Uterus (tissue), 4 donors: Measurements from ENCODE around the gene PRIMA1. TPM values are rescaled to one million over a fixed set of nuclear protein-coding genes. Genes with fewer than 3 reads are reported as not detected.

Source experiments
- DNase-seq, 2 donors: peaks; one replicate each; pipeline ENCODE4 v3.0.0-alpha.2; 2019 to 2020
- H3K27ac ChIP-seq, 2 donors: fragments of 200-600 bp; sonication (generic); 1 replicate in 1 of 2; 2 replicates in 1 of 2; pipeline ENCODE4 v1.5.1; 2016 to 2018
- H3K27me3 ChIP-seq, 2 donors: fragments of 200-600 bp; sonication (generic); one replicate each; pipeline ENCODE4 v1.5.1; 2018 to 2019; ENCODE audit warnings: control low read depth in 1 of 2
- H3K36me3 ChIP-seq, 2 donors: fragments of 200-600 bp; sonication (generic); one replicate each; pipeline ENCODE4 v1.5.1; 2019; ENCODE audit warnings: control low read depth in 1 of 2
- H3K4me1 ChIP-seq, 2 donors: fragments of 200-600 bp; sonication (generic); one replicate each; pipeline ENCODE4 v1.5.1; 2018 to 2019; ENCODE audit warnings: control low read depth in 1 of 2
- H3K4me3 ChIP-seq, 2 donors: fragments of 200-600 bp; sonication (generic); 1 replicate in 1 of 2; 2 replicates in 1 of 2; pipeline ENCODE4 v1.5.1; 2018 to 2019; ENCODE audit warnings: mild to moderate bottlenecking in 1 of 2
- H3K9me3 ChIP-seq, 2 donors: fragments of 200-600 bp; sonication (generic); one replicate each; pipeline ENCODE4 v1.5.1; 2019; ENCODE audit warnings: control low read depth in 1 of 2
- POLR2A ChIP-seq, 2 donors: fragments of 450-650 bp; IDR thresholded peaks; one replicate each; pipeline ENCODE4 v1.6.1; 2016; ENCODE audit warnings: antibody characterized with exemption in 2 of 2, mild to moderate bottlenecking in 1 of 2, moderate library complexity in 1 of 2
- intact Hi-C: fragments of 100-400 bp; cut with DNase I; formaldehyde crosslinking; loops from one replicate; pipeline ENCODE4 v1.15.1; 2023; ENCODE audit warnings: low total_unique reads
- total RNA-seq, 4 donors: library from RNA; depleted of rRNA in 3 of 4; stranded (reverse); fragments of >200 nt in 3 of 4; gene quantifications; one replicate each; pipeline versions ENCODE4 v1.1.0 to v1.2.4, GENCODE V29; 2014 to 2023
- TF ChIP-seq, protein P1 (sequence below), 4 experiments: fragments of 200-600 bp in 2 of 4; fragments of 450-650 bp in 2 of 4; sonication (generic) in 2 of 4; IDR thresholded peaks; one replicate each; pipeline ENCODE4 v1.5.1; 2016 to 2019; ENCODE audit warnings: antibody characterized with exemption in 4 of 4, mild to moderate bottlenecking in 2 of 4, moderate library complexity in 1 of 4
- donor health status: DM: yes; HTN: yes; CAD: no.

Gene PRIMA1
- total RNA-seq, 4 donors from 2014 or later: 0.48 to 24.5 (median 3.8) TPM

DNA sequence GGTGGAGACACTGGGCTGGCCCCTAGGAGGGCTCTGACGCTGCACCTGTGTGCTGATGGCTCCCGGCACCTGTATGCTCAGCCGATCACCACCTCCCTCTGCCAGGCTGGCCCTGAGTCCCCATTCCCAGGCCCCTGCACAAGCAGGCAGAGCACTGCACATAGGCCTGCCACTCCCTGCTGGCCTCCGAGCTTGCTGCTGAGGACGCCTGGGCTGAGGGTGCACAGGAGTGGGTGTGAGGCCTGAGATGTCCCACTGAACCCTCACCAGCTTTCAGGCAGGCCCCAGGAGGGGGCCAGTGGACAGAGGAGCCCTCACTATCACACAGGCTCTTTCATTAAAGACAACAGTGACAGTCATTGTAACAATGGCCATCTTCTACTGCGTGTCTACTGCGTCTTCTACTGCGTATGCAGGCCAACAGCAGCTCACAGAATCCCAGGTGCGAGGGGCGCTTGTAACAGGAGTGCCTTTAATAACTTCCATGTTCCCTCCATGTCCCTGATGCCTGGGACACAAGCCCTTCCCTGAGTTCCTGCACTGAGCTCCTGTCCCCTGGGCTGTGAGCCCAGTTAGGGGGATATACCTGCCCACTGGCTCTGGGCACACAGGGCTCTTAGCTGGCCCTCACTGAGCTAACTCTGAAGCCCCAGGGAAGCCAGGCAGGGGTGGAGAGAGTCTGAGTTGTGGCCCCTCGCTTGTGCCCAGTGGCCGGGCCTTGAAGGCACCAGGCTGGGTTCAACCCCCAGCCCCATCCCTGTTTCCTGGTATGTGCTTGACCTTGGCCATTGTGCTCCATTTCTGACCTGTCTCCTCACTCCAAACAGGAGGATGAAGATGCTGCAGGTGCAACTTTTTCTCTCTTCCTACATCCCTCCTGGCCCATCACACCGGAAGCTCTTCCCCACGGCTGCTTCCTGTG is 71.3 kb downstream of the PRIMA1 start:
- Histone ChIP-seq H3K36me3 (no peaks in the 10 kb centered on the region), H3K4me1 (peaks cover 0 to 4% of the 10 kb centered on the region in 2 donors), H3K4me3 (no peak overlapping the region), H3K27ac (no peak overlapping the region), H3K9me3 (no peaks in the 10 kb centered on the region), H3K27me3 (no peaks in the 10 kb centered on the region)
- DNase-seq: no peak
- intact Hi-C loops: no loop called here
- TF ChIP-seq, protein P1, sequence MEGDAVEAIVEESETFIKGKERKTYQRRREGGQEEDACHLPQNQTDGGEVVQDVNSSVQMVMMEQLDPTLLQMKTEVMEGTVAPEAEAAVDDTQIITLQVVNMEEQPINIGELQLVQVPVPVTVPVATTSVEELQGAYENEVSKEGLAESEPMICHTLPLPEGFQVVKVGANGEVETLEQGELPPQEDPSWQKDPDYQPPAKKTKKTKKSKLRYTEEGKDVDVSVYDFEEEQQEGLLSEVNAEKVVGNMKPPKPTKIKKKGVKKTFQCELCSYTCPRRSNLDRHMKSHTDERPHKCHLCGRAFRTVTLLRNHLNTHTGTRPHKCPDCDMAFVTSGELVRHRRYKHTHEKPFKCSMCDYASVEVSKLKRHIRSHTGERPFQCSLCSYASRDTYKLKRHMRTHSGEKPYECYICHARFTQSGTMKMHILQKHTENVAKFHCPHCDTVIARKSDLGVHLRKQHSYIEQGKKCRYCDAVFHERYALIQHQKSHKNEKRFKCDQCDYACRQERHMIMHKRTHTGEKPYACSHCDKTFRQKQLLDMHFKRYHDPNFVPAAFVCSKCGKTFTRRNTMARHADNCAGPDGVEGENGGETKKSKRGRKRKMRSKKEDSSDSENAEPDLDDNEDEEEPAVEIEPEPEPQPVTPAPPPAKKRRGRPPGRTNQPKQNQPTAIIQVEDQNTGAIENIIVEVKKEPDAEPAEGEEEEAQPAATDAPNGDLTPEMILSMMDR (IDR thresholded peaks at IDR 0.05): no peak
- TF ChIP-seq POLR2A (IDR thresholded peaks at IDR 0.05): no peak

DNA sequence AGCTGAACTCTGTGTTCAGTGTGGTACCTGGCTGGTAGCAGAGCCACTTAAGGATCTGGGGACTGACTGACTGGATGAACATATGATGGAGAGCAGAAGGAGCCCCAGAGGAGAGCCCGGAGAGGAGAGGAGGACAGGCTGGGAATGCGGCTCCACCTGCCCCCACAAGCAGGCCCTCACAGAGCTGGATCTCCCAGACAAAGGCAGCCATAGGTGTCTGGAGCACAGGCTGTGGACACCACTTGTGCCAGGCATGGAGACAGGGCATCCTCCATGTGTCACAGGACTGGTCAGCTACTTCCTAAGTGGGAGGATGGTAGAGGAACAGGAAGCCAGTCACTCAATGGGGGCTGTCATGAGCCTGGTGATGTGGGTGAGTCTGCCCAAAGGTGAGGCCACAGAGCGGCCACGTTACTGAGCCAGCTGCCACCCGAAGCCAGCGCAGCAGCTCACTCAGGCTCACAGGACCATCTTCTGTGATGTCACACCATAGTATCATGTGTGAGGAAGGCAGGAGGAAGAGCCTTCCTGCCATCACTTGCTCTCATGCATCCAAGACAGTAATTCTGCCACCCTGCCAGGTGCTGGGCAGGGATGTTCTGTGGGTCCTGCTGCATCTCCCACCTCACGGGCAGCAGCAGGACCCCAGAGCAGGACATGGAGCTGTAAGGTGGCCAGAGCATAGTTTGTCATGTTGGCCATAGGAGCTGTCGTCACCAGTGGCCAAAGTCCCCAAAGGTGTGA is 72.1 kb downstream of the PRIMA1 start:
- Histone ChIP-seq H3K27ac (no peak overlapping the region), H3K4me1 (peaks cover 0 to 4% of the 10 kb centered on the region in 2 donors), H3K4me3 (no peak overlapping the region), H3K27me3 (no peaks in the 10 kb centered on the region), H3K9me3 (no peaks in the 10 kb centered on the region), H3K36me3 (no peaks in the 10 kb centered on the region)
- DNase-seq: no peak
- TF ChIP-seq POLR2A (IDR thresholded peaks at IDR 0.05): no peak
- TF ChIP-seq, protein P1 (IDR thresholded peaks at IDR 0.05): no peak
- intact Hi-C loops: no loop called here

DNA sequence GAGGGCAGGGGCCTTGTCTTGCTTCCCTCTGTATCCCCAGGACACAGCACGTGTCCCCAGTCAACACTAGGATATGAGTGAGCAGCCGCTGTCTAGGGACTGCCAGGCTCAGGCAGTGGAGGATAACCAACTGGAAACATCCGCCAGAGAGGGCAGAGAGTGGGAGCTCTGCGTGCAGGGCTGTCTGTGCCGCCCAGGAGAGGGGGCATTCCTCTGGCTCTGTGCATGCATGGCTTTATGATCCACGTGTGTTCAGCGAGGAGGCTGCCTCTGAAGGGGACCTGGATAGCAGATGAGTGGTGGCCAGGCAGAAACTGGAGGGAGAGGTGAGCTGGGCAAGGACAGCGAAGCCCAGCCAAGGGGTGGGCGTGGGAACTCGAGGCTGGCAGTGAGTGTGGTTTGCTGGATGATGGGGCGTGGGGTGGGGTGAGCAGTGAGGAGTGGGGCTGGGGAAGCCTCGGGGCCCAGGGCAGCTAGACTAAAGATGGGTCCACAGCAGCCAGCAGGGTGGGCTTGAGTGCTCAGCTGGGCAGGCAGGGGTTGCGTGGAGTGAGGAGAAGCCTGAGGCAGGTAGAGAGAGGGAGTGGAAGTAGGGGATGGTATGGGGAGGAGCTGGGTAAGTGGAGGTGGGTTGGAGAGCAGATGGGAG is 72.9 kb downstream of the PRIMA1 start:
- no peaks in the 10 kb centered on the region for H3K27me3 ChIP-seq
- intact Hi-C loops: no loop called here
- DNase-seq: no peak
- no peak overlapping the region for H3K4me3 ChIP-seq
- peaks cover 0 to 4% of the 10 kb centered on the region in 2 donors for H3K4me1 ChIP-seq
- no peaks in the 10 kb centered on the region for H3K9me3 ChIP-seq
- no peak for TF ChIP-seq POLR2A (IDR thresholded peaks at IDR 0.05)
- TF ChIP-seq, protein P1 (IDR thresholded peaks at IDR 0.05): no peak
- H3K27ac ChIP-seq: no peak overlapping the region
- no peaks in the 10 kb centered on the region for H3K36me3 ChIP-seq

DNA sequence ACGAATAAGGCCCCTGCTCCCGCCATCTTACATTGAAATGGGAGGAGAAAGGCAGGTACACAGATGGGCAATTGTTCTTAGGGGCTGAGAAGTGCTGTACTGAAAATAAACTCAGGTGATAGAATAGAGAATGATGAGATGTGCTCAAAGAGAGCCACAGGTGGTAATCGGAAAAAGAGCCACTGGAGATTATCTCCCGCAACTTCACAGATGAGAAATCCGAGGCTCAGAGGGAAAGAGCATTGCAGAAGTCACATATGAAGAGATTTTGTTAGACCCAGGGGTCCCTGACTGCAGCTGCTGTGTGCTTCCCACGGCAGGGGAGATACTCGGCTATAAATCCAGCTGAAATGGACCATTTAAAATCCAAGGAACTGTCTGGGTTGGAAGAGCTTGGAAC is 73.7 kb downstream of the PRIMA1 start:
- no peak overlapping the region for H3K4me3 ChIP-seq
- TF ChIP-seq, protein P1 (IDR thresholded peaks at IDR 0.05): no peak
- TF ChIP-seq POLR2A (IDR thresholded peaks at IDR 0.05): no peak
- no peak for DNase-seq
- intact Hi-C loops: no loop called here
- H3K27ac ChIP-seq: no peak overlapping the region
- H3K4me1 ChIP-seq: peaks cover 0 to 4% of the 10 kb centered on the region in 2 donors
- no peaks in the 10 kb centered on the region for H3K27me3 ChIP-seq
- H3K36me3 ChIP-seq: no peaks in the 10 kb centered on the region
- H3K9me3 ChIP-seq: no peaks in the 10 kb centered on the region
